GM06990 (cell line): ENCODE data around the gene DIPK1C.

Experiments
- DNase-seq: peaks from one replicate; pipeline ENCODE4 v3.0.0-alpha.2; 2011; ENCODE audit not compliant: insufficient read length; ENCODE audit errors: extremely low read depth
- H3K27me3 ChIP-seq: replicated peaks from 2 replicates; pipeline ENCODE4 v1.6.0; 2011; ENCODE audit warnings: low read length; ENCODE audit not compliant: control insufficient read depth, insufficient read depth
- H3K36me3 ChIP-seq: 2 replicates; pipeline ENCODE4 v1.5.1; 2011; ENCODE audit warnings: low read length; ENCODE audit not compliant: control insufficient read depth, insufficient read depth
- H3K4me3 ChIP-seq: replicated peaks from 2 replicates; pipeline ENCODE4 v1.5.1; 2011; ENCODE audit warnings: low read depth, mild to moderate bottlenecking, control low read depth, low read length
- CTCF ChIP-seq: IDR thresholded peaks from 2 replicates; pipeline ENCODE4 v1.5.1; 2011; ENCODE audit warnings: low read length, control low read depth, mild to moderate bottlenecking, inconsistent platforms; ENCODE audit not compliant: insufficient read depth, poor library complexity, severe bottlenecking

The DIPK1C gene

GRCh38 chr18:74416124-74416523 lies 41.0 kb downstream of the DIPK1C start:
- H3K4me3 ChIP-seq: no peak overlapping the region
- no peak for TF ChIP-seq CTCF
- no peak for DNase-seq
- no peaks in the 10 kb centered on the region for H3K36me3 ChIP-seq
- H3K27me3 ChIP-seq: no peaks in the 10 kb centered on the region; the same call in 1 of the 2 replicates

GRCh38 chr18:74414953-74415515 lies 42.1 kb downstream of the DIPK1C start:
- no peak for DNase-seq
- Histone ChIP-seq H3K36me3 (no peaks in the 10 kb centered on the region), H3K4me3 (no peak overlapping the region), H3K27me3 (no peaks in the 10 kb centered on the region; the same call in 1 of the 2 replicates)
- TF ChIP-seq CTCF: no peak

GRCh38 chr18:74413836-74414235 lies 43.3 kb downstream of the DIPK1C start:
- DNase-seq: no peak
- no peaks in the 10 kb centered on the region; the same call in 1 of the 2 replicates for H3K27me3 ChIP-seq
- H3K36me3 ChIP-seq: no peaks in the 10 kb centered on the region
- H3K4me3 ChIP-seq: no peak overlapping the region
- TF ChIP-seq CTCF: no peak

GRCh38 chr18:74412116-74412880 lies 44.8 kb downstream of the DIPK1C start:
- TF ChIP-seq CTCF: no peak
- H3K36me3 ChIP-seq: no peaks in the 10 kb centered on the region
- no peak overlapping the region for H3K4me3 ChIP-seq
- no peak for DNase-seq
- no peaks in the 10 kb centered on the region for H3K27me3 ChIP-seq

GRCh38 chr18:74411475-74411874 lies 45.6 kb downstream of the DIPK1C start:
- no peaks in the 10 kb centered on the region for H3K36me3 ChIP-seq
- no peak for DNase-seq
- no peak for TF ChIP-seq CTCF
- no peaks in the 10 kb centered on the region for H3K27me3 ChIP-seq
- no peak overlapping the region for H3K4me3 ChIP-seq
